CD4-positive, alpha-beta T cell treated with Interleukin-4 for 4 hours (primary cell): ENCODE measurements around the gene CABP1.
"Not testable (repeated sequence)": the region's sequence is repeated elsewhere in the genome, so short reads cannot be mapped to it uniquely, and the experiment has no call there.

Experiments
- DNase-seq: peaks from one replicate; pipeline ENCODE4 v3.0.0-alpha.2; 2020

CABP1 gene

DNA sequence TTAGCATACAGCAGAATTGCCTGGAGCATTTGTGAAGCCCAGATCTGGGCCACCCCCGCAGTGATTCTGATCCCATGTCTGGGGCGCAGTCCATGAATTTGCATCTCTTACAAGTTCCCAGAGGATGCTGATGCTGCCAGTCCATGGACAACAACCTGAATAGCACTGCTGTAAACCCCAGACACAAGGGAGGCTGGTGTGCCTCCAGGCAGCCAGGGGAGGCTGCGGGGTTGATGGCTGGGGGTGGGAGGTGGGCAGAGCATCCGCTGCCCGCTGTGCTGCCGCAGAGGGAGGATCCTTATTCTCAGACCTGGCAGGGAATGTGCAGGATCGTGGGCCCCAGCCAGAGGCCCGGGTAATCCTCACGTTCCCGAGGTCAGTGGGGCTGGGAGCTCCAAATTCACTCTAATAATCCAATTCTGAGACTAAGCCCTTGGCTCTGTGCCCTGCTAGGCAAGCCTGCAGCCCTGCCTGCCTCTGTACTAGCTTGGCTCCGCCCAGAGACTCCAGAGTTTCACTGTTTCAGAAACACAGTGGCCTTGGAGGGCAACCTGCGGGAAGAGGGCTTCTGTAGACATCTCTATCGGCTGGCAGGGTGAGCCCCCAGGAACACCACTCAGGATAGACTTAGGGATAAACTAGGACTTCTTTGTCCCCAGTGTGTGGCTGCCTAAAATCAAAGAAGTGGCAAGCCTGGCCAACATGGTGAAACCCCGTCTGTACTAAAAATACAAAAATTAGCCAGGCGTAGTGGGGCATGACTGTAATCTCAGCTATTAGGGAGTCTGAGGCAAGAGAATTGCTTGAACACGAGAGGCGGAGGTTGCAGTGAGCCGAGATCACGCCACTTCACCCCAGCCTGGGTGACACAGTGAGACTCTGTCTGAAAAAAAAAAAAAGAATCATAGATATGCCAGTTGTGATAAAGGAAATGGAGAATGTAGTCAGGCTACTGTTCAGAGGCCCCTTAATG, 28.7 kb downstream of the CABP1 start:
- DNase-seq: no peak

DNA sequence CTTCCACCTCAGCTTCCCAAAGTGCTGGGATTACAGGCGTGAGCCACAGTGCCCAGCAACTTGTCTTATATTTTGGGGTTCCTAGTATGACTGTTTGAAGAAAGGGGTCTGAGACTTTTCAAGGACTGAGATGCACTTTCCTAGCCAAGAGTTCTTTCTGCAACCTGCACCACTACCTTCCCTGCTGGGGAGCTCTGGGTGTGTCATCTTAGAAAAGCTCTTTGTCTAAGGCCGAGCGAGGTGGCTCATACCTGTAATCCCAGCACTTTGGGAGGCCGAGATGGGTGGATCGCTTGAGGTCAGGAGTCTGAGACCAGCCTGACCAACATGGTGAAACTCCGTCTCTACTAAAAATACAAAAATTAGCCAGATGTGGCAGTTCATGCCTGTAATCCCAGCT, 29.8 kb downstream of the CABP1 start:
- DNase-seq: not testable (repeated sequence)

DNA sequence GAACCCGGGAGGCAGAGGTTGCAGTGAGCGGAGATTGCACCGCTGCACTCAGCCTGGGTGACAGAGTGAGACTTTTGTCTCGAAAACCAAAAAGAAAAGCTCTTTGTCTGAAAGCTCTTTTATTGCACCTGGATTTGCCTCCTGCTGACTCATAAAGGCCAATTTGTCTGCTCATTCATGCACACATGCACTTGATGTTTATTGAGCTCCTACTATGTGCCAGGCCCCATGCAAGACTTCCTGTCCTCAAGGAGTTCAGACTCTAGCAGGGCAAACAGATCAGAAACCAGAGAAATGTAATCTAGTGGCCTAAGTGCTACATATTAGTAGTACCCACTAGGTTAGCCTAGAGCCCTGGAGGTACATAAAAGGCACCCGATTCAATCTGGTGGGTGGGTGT, 30.2 kb downstream of the CABP1 start:
- DNase-seq: no peak

DNA sequence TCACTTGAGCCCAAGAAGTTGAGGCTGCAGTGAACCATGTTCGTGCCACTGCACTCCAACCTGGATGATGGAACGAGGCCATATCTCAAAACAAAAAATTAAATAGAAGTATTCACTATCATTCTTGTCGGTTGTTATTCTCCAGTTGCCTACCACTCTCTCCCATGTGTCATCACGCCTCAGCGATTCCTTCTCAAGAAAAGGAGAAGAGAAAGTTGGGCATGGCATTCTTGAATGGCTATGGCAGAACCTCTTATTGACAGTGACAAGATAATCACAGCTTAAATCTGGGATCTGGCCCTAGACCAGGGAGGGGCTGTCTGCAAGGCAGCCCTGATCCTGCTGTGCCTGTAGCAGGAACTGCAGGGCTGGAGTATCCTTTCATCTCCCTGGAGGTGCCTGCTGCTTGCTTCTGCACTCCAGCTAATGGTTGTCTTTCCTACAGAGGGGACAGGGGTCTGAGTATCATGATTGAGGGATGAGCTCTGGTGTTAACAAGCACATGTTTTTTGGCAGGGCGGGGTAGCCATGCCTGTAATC, 33.7 kb downstream of the CABP1 start:
- no peak for DNase-seq

DNA sequence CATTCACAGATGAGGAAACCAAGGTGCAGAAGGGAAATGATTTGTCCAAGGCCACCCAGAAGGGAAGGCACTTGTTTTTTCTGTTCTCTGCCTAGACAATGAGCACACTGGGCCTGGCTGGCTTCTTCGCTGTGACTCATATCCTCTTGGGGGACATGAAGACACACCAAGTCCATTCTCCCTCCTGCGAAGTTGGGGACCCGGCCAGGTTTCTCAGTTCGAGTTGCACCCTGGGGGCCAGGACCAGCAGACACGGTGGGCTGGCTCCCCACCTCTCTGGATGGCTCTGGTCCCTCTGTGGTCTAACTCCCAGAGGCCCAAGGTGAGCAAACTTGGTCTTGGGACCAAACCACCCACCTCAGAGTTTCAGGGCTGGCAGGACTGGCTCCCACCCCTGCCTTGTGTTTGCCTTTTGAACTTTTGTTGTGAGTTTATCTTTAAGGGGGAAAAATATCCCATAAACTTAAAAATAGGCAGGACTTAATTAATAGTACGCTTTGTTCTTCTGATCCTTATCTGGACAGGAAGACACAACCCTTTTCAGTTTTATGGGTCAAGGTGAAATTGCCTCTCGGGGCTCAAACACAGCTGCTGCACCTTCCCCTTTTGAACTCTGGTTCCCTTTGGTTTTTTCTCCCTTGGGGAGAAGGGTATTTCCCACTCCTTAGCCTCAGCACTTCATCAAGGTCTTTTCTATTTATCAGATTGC, 37.5 kb downstream of the CABP1 start:
- DNase-seq: no peak

DNA sequence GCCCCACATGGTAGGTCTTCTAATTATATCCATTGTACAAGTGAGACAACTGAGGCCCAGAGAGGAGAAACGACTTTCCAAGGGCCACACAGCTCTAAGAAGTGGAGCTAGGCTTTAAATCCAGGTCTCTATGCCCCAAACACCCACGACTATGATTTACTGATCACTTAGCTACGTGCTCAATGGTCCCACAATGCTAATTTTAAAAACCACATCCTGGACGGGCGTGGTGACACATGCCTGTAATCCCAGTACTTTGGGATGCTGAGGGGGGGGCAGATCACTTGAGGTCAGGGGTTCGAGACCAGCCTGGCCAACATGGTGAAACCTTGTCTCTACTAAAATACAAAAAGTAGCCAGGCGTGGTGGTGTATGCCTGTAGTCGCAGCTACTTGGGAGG, 38.1 kb downstream of the CABP1 start:
- DNase-seq: no peak

DNA sequence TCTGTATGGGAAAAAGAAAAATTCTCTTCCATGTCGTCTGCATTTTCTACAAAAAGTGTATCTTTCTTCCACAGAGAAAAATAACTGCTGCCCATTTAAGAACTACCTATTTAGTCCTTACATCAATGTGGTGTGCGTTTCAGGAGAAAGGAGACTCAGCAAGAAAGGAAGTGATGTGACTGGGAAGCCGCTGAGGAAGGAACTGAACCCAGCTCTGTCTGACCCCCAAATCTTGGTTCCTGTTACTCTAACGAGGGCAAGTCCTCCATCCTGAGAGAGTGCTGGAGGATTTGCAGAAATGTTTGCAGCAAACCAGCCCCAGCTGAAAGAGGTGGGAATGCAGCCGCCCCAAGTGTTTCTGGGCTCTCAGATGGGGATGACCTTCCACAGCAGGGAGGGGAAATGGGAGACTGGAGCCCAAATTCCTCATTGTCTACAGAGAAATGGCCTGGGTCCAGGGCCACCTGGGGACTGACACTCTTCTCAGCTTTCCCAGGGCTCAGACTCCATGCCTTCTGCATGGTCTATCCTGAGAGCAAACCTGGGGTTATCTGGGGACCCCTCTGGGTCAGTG, 39.8 kb downstream of the CABP1 start:
- DNase-seq: no peak

DNA sequence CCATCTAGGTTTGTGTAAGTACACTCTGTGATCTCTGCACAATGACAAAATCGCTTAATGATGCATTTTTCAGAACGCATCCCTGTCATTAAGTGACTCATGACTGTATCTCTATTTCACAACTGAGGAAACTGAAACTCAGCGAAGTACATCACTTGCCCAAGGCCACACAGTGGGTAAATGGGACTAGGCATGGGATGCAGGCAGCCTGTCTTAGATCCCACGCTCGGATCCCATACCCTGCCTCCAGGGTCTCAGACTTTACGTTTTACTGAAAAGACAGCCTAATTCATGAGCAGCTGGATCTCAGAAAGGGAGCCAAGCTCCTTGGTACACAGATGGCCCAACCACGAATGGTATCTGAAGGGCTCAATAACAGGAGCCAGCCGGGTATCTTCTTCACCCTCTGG, 44.1 kb downstream of the CABP1 start:
- DNase-seq: no peak

DNA sequence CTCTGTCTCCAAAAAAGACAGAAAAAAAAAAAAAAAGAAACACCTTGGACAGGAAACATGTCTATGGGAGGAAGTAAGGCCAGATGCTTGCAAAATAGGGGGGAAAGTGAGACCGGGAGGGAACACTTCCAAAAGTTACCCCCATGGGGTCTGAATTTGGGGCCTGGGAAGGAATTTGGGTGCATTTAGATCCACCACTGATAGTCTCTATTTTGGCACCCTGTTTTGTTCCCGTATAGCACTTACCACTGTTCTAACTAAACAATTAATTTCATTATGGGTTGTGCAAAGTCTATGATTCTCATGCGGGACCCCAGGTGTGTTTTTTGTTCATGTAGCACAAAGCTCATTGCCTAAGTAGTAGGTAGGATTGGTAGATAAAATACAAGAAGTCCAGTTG, 45.1 kb downstream of the CABP1 start:
- DNase-seq: no peak

DNA sequence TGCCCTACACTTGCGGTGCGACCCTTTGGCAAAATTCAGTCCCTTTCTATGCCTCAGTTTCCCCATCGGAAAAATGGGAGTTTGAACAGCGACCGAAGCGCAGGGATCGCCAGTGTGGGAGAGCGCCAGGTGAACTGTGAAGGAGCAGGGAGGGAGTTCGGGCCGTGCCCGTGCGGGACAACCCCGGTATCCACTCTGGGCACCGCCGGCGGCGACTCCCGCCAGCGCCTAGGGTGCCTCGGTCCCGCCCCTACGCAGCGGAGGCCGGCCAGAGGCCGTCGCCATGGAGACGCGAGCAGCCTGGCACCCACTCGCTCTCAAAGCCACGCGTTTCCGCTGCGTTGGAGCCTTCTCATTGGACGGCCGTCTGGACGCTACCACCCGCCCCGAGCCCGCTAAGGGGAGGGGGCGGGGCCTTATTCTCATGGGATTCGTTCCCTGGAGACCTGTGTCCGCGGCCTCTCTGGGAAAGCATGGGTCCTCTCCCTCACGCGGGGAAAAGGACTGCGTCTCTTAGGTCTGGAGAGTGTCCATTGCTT, 45.8 kb downstream of the CABP1 start:
- peak; percentile 97 for DNase-seq

DNA sequence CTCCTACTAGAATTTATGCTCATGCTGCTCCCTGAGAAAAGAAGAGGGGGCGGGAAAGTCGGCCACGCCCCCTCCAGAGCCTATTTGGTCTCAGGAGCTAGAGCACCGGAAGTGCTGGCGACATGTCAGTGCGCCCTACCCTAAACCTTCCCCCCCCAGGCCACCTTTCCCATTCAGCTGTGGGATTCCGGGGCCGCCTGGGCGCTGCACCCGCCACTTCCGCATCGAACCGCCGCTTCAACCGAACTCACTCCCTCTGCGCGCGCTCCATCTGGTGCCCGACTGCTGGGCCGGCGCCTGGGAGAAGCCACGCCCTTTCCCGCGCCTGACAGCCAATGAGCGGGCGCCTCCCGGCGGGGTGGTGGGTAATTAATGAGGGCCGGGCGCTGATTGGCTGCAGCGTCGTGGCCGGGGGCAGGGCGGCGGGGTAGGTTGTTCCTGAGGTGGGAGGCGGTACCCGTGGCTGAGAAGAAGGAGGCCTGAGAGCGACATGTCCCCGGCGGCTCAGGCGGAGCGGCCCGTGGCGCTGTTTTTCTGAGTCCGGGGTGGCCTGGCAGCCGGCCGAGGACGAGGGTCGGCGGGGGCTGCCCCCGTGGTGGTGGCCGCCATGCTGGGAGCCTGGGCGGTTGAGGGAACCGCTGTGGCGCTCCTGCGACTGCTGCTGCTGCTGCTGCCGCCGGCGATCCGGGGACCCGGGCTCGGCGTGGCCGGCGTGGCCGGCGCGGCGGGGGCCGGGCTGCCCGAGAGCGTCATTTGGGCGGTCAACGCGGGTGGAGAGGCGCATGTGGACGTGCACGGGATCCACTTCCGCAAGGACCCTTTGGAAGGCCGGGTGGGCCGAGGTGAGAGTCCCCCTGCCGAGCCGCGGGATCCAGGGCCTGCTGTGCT, 46.5 kb downstream of the CABP1 start, which contains the start of gene MLEC:
TSS of gene MLEC (plus strand) at position 460 of the 888 bp plus-strand sequence. CDS start at position 608, 148 bp downstream.
- peak; percentile 99 for DNase-seq

DNA sequence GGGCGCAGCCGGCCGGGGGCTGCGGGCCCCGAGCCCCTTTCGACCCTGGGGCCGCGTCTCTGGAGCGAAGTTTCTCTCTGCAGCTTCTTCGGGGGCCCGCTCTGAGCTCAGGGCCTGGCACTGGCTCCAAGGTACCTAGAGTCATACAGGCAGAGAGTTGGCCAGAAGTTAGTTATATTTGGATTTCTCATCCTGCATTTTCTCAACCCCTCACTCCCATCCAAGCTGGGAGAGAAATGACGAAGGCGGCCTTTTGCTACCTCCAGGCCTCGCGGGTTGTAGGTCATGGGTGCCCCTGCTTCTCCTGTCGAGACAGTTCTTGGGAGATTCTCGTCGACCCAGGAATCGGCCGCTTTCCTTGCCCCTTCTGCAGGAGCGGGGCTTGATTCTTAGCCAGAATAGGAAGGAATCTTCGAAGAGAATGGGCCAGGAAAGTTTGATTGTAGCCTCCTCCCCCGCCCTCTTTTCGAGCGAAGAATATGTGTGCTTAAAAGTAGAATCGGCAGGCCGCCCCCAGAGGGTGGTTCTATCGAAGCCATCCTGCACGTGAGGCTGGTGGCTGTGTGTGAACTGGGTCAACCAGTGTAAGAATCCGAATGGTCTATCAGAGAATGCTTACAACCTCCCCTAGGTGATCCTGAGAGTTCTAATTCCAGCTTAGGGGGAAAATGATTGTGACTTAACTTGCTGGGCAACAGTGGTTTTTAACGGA, 47.3 kb downstream of the CABP1 start:
- no peak for DNase-seq

DNA sequence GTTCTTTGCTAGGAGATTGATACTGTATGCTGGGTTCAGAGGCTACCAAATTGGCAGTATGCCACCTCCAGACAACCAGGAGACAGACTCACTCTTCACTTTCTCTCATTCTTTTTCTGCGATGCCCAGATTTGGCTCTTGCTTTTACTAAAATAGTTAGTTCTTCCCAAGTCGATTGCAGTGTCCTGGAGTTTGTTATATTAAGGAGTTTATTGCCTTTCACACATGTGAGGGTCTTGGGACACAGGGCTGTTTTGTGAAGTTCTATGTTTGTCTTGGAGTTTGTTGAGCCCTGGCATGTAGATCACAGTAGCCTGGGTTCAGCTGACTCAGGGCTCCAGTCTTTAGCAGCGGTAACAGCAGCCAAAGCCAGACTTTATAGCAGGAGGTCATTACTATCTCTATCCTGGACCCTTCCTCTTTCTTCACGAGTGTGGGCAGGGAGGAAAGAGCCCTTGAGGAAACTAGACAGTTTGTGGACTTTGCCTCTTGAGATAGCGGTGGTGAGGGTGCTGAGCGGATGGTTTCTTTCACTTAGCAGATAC, 48.2 kb downstream of the CABP1 start:
- no peak for DNase-seq

DNA sequence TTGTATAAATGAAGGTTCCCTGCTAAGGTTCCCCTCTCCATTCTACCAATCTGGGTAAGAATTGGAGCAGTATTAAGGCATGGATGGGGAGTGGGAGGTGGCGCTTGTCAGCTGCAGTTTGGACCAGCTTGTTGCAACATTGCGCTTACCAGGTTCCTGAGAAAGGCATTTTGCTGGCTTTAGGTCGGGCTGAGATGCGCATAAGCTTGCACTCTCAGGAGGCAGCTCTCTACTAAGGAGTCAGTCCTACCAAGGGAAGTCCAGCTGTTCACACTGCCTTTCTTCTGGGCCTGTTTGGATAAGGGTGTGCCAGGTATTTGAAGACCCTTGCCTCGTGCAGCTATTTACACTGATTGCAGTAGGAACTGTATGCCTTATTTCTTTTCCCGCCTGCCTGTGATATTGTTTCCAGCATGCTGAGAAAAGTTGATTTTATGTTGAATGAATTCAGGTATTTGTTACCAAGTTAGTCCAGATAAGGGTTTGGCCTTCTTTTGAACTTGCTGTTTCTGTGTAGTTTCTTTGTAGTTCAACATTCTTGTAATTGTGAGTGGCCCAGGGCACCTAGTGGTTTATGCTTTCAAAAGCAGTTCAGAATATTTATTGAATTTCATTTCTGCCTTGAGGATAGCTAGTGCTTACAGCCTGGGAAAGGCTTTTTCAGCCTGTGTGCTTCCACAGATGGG, 49.1 kb downstream of the CABP1 start:
- no peak for DNase-seq

DNA sequence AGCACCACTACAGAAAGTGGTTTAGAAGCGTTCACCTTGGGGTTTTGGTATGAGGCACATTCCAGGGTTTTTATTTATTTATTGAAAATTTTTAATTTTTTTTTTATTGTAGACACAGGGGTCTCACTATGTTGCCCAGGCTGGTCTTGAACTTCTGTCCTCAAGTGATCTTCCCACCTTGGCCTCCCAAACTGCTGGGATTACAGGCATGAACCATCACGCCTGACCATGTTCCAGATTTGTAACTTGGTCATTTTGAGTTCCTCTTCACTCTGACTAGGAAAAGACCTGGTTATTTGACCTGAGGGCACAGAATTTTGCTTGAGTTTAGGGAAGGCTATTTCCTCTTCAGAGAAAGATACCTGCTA, 49.6 kb downstream of the CABP1 start:
- no peak for DNase-seq

DNA sequence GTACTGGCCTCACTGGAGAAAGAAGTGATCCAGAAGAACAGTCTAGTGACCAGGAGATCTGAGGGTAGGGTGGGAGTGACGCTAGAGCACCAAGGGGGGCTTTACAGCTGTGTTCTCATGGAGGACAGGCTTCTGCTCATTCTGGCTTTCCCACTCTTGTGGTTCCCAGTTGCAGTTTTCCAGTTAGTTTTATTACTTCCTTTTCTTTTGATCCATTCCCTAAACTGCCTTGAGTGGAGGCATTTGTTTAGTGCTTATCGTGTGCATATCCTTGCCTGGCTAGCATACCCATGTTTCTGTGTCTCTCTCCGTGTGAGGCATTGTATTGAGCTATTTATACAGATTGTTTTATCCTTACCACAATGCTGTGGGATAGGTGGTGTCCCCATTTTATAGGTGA, 50.6 kb downstream of the CABP1 start:
- no peak for DNase-seq

DNA sequence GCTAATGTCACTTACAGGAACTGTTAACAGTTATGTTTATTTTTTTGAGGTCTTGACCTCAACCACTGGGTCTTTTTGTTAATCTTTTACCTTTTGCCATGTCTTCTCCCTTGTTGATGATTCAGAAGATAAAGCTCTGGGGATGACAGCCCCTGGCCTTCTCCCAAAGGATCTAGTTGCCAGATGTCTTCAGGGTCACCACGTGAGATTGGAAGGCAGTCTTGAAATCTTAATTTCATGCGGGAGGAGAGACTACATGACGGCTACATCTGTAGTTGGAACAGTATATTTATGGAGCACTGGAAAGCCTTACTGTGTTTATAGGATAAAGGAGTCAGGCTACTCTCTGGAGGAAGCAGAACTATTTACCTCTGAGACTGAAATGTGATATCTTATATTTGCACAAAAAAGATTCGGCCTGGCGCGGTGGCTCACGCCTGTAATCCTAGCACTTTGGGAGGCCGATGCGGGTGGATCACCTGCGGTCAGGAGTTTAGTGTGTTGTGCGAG, 52.2 kb downstream of the CABP1 start:
- DNase-seq: no peak

DNA sequence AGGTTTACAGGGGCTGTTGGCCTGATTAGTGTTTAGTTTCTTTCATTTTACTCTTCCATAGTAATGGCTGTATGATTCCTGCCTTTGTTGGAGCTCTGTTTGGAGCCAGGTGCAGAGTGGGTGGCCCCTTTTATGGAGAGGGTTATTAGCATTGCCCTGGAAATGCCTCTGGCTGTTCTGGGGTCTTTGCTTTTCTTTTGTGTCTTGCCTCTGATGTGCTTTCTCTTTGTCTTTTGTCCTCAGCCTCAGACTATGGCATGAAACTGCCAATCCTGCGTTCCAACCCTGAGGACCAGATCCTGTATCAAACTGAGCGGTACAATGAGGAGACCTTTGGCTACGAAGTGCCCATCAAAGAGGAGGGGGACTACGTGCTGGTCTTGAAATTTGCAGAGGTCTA, 53.4 kb downstream of the CABP1 start:
- DNase-seq: no peak

DNA sequence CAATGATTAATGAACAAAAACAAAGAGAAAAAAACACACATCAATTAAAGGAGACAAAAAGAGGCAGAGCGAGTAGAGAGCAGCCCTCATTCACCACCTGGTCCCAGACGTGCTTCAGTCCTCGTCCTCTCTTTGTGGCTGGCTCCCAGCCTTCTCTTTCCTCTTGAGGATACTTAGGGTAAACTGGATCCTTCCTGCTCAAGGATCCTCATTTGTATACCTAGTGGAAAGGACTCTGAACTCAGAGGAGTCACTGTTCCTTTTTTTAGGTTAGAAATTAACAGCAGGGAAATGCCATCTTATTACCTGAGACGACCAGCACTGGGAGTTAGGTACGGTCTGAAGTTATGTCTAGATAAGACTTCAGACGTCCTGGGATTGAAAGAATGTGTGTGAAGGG, 56.2 kb downstream of the CABP1 start:
- DNase-seq: no peak

DNA sequence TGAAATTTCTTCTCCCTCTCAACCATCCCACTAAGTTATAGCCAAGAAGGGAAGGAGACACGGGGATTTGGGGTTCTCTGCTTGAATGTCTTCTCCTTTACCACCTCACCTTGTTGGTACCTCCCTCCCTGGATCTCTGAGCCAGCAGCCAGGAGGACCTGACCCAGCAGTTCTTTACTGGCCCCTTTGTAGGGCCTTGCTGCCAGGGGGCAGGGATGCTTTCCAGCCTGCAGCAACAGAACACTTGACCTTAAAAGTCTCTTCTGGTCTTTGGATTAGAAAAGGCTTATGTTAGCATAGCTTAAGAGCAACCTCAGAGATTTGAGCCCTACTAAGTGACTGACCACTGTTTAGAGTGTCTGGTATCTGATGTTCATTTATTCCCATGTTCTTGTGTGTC, 56.9 kb downstream of the CABP1 start:
- no peak for DNase-seq
